Measurements from ENCODE around the gene BOLA2B.
"Not testable (repeated sequence)": the region's sequence is repeated elsewhere in the genome, so short reads cannot be mapped to it uniquely, and the experiment has no call there.

The BOLA2B gene

GRCh38 chr16:30193615-30194014 lies at the start of gene BOLA2B, which contains the start of gene SLX1A:
TSS of gene BOLA2B (minus strand) at chr16:30193666. CDS start at chr16:30193595, 71 bp downstream.
TSS of gene SLX1A (plus strand) at chr16:30193875. CDS start at chr16:30194085, 210 bp downstream.
- DNase-seq (ENCODE audit: low read depth), result not testable (repeated sequence)

GRCh38 chr16:30217082-30217481 lies 23.6 kb upstream of the BOLA2B start:
- not testable (repeated sequence) for DNase-seq (ENCODE audit: low read depth)

- DNase-seq (ENCODE audit: low read depth), result not testable (repeated sequence)
These were observed 17.9 kb upstream of the BOLA2B start for GRCh38 chr16:30211414-30211813.

GRCh38 chr16:30209032-30209431 lies 15.6 kb upstream of the BOLA2B start:
- not testable (repeated sequence) for DNase-seq (ENCODE audit: low read depth)

- DNase-seq (ENCODE audit: low read depth), result not testable (repeated sequence)
These were observed 13.7 kb upstream of the BOLA2B start for GRCh38 chr16:30207063-30207704.

- not testable (repeated sequence) for DNase-seq (ENCODE audit: low read depth)
These were observed 12.8 kb upstream of the BOLA2B start for GRCh38 chr16:30206252-30206651.

GRCh38 chr16:30205541-30206236 lies 12.2 kb upstream of the BOLA2B start:
- DNase-seq (ENCODE audit: low read depth), result not testable (repeated sequence)

GRCh38 chr16:30199608-30200343 lies 6.3 kb upstream of the BOLA2B start:
- not testable (repeated sequence) for DNase-seq (ENCODE audit: low read depth)

GRCh38 chr16:30199049-30199448 lies 5.6 kb upstream of the BOLA2B start, which contains the start of gene SULT1A3:
TSS of gene SULT1A3 (plus strand) at chr16:30199255. CDS start at chr16:30200729, 1,474 bp downstream.
- not testable (repeated sequence) for DNase-seq (ENCODE audit: low read depth)

GRCh38 chr16:30197001-30197400 lies 3.5 kb upstream of the BOLA2B start:
- not testable (repeated sequence) for DNase-seq (ENCODE audit: low read depth)

- DNase-seq (ENCODE audit: low read depth), result not testable (repeated sequence)
These were observed 883 bp upstream of the BOLA2B start for GRCh38 chr16:30194172-30194925.

GRCh38 chr16:30193098-30193497 lies 368 bp downstream of the BOLA2B start:
- DNase-seq (ENCODE audit: low read depth), result not testable (repeated sequence)

GRCh38 chr16:30191158-30191557 lies 2.3 kb downstream of the BOLA2B start:
- DNase-seq (ENCODE audit: low read depth), result not testable (repeated sequence)

GRCh38 chr16:30187971-30188561 lies 5.4 kb downstream of the BOLA2B start:
- DNase-seq (ENCODE audit: low read depth), result no peak

GRCh38 chr16:30187556-30187865 lies 6.0 kb downstream of the BOLA2B start:
- DNase-seq (ENCODE audit: low read depth), result no peak

GRCh38 chr16:30186782-30187555 lies 6.5 kb downstream of the BOLA2B start:
- peak; percentile 30 for DNase-seq (ENCODE audit: low read depth)

- DNase-seq (ENCODE audit: low read depth), result no peak
These were observed 7.1 kb downstream of the BOLA2B start for GRCh38 chr16:30186444-30186781.

GRCh38 chr16:30185683-30186421 lies 7.6 kb downstream of the BOLA2B start:
- no peak for DNase-seq (ENCODE audit: low read depth)

- DNase-seq (ENCODE audit: low read depth), result no peak
These were observed 8.4 kb downstream of the BOLA2B start for GRCh38 chr16:30184891-30185682.

Data from ELR (cell line).